IPS-18c (cell line): ENCODE data around the gene ABCC6.
"Not testable (repeated sequence)": the region's sequence is repeated elsewhere in the genome, so short reads cannot be mapped to it uniquely, and the experiment has no call there.

Experiments used
- H3K4me3 ChIP-seq: 2 replicates; pipeline ENCODE4 v1.7.0; 2013; ENCODE audit warnings: low read depth, mild to moderate bottlenecking, low read length, moderate library complexity; ENCODE audit not compliant: insufficient read depth
- H3K9me3 ChIP-seq: one replicate; pipeline ENCODE4 v1.6.1; 2013; ENCODE audit warnings: mild to moderate bottlenecking, low read length, moderate library complexity; ENCODE audit not compliant: control insufficient read depth, insufficient read depth

Gene ABCC6

DNA sequence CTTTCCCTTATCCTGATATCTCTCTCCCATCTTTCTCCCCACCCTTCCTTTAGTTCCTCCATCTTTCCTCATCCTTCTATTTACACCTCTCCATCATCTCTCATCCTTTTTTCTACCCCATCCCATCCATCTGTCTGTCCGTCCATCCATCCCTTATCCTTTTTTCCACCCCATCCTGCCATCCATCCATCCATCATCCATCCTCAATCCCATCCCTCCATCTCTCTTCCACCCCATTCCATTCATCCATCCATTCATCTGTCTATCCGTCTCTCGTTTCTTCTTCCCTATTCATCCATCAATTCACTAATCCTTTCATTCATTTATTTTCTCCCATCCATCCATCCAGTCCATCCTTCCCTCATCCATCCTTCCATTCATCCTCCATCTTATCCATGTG, 68.1 kb downstream of the ABCC6 start:
- H3K9me3 ChIP-seq = no peaks in the 10 kb centered on the region
- H3K4me3 ChIP-seq = no peak overlapping the region

DNA sequence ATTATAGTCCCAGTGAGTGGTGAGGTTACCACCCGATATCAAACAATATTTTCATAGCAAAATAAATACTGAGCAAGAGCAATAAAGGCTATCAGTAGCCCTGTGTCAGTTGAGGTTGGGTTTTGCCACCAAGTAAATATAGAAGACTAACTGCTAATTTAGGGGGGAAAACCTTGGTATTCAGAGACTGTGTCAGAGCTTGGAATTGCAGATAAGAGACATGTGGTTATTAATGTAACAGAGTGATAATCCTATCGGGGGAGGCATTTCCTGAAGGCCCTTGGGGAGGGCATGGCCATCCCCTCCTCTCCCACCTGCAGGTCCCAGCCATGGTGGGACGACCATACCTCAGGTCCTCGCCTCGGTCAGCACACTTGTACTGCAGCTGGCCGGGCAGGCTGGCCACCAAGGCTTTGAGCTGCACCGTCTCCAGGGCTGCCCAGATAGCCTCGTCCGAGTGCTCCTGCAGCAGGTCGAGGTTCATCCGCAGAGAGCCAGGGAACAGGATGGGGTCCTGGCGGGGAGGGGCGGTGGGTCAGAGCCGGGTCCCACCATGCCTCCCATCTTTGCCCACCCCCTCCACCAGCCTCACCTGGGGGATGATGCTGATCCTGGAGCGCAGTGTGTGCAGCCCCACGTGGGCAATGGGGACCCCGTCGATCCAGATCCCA, 68.9 kb downstream of the ABCC6 start:
- H3K9me3 ChIP-seq = no peaks in the 10 kb centered on the region

DNA sequence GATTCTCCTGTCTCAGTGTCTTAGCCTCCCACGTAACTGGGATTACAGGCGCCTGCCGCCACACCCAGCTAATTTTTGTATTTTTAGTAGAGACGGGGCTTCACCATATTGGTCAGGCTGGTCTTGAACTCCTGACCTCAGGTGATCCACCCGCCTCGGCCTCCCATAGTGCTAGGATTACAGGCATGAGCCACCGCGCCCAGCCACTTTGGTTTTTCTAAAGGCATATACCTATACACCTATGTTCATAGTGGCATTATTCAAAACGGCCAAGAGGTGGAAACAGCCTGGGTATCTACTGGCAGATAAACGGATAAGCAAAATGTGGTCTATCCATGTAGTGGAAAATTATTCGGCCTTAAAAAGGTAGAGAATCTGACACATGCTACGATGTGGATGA, 70.3 kb downstream of the ABCC6 start:
- not testable (repeated sequence) for H3K9me3 ChIP-seq, H3K4me3 ChIP-seq

More for the DNA sequence above, 68.9 kb downstream of the ABCC6 start:
- no peak overlapping the region for H3K4me3 ChIP-seq

DNA sequence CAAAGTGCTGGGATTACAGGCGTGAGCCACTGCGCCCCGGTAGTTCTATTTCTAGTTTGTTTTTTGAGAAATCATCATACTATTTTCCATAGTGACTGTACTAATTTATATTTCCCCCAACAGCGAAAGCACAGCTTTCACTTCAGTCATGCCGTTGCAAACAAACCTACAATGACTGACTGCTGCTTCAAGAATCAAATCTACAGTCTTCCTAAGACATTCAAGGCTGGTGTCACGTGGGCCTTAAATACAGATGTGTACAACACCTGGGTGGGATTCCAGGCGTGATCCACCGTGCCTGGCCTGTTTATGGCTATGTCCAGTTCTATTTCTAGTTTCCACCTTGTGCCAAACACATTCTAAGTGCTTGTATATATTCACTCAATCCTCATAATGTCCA, 72.0 kb downstream of the ABCC6 start:
- H3K9me3 ChIP-seq = no peaks in the 10 kb centered on the region
- no peak overlapping the region for H3K4me3 ChIP-seq

DNA sequence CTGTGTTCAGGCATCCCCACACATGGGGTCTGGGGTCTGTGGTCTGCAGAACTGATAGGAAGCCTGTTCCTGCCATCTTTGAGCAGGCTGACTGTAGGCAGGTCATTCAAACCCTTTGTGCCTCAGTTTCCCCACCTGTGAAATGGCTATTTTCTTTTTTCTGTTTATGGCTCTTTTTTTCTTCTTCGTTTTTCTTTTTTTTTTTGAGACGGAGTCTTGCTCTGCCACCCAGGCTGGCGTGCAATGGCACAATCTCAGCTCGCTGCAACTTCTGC, 72.5 kb downstream of the ABCC6 start:
- H3K4me3 ChIP-seq = no peak overlapping the region
- no peaks in the 10 kb centered on the region for H3K9me3 ChIP-seq

DNA sequence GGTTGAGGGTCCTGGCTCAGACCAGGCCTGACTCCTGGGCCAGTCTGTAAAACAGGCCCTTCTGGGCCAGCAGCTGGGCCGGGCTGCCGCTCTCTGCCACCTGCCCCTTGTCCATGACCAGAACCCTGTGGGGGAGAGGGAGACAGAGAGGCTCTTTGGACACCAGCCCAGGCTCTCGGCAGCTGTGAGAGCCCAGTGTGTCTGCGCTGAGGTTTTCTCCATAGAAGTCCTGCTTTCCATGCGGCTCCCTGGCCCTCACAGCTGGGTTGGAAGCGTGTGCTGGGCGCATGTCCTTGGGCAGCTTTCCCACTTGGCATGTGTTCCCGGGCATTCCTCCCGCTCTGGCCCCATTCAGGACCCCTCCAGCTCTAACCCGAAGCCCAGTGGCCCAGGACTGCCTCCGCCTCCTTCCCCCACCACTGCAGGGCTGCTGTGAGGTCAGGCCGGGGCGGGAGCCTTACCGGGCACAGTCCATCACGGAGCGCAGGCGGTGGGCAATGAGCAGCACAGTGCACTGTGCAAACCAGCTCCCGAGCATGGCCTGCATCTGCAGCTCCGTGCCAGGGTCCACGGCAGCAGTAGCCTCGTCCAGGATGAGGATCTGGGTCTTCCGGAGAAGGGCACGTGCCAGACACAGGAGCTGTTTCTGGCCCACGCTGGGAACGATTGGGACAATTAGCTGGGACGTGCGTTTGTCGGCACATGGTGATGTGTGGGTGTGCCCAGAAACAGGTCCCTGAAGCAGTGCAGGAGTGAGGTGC, 73.0 kb downstream of the ABCC6 start:
- Histone ChIP-seq H3K9me3 (no peaks in the 10 kb centered on the region), H3K4me3 (no peak overlapping the region)

DNA sequence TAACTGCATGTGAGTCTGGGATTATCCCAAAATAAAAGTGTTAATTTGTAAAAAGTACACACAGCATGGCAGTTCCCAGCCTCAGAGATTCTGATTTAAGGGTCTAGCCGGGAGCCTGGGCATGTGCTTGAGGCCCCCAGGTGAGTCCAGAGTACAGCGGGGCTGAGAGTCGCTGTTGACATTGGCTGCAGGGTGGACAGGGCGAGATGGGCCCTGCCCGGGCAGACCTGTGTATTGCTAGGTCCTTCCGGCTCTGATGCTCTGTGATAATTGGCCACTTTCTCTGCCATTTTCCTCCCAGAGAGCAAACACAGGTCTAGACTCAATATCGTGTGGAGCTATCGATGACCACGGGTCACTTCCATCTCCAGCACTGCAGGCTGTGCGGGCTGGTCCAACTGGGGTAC, 73.6 kb downstream of the ABCC6 start:
- no peak overlapping the region for H3K4me3 ChIP-seq
- H3K9me3 ChIP-seq = no peaks in the 10 kb centered on the region

DNA sequence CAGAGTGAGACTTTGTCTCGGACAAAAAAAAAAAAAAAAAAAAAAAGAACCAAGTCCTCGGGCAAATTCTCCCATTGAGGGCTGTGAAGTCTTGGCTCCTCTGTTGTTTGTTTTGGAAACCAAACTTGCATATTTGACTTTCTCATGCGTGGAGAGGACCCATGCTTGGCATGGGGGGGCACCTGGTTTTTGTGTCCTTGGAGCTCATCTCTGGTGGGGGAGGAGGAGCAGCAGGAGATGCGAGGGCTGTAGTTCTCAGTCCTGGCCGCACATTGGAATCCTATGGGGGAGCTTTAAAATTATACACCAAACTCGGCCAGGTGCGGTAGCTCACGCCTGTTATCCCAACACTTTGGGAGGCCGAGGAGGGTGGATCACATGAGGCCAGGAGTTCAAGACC, 74.5 kb downstream of the ABCC6 start:
- H3K9me3 ChIP-seq = no peaks in the 10 kb centered on the region
- no peak overlapping the region for H3K4me3 ChIP-seq

DNA sequence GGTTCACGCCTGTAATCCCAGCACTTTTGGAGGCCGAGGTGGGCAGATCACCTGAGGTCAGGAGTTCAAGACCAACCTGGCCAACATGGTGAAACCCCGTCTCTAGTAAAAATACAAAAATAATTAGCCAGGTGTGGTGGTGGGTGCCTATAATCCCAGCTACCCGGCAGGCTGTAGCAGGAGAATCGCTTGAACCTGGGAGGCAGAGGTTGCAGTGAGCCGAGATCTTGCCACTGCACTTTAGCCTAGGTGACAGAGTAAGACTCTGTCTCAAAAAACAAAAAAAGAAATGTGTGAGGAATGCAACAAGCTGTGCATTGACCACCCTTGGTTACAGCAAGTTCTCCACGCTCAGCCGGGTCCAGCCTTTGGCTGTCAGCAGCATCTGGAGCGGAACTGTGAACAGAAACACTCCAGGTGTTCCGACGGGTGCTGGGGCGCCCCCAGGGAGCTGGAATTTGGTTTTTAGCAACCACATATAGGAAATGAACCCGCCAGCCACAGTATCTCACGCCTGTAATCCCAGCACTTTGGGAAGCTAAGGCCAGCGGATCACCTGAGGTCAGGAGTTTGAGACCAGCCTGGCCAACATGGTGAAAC, 75.2 kb downstream of the ABCC6 start:
- H3K9me3 ChIP-seq, H3K4me3 ChIP-seq: not testable (repeated sequence)

DNA sequence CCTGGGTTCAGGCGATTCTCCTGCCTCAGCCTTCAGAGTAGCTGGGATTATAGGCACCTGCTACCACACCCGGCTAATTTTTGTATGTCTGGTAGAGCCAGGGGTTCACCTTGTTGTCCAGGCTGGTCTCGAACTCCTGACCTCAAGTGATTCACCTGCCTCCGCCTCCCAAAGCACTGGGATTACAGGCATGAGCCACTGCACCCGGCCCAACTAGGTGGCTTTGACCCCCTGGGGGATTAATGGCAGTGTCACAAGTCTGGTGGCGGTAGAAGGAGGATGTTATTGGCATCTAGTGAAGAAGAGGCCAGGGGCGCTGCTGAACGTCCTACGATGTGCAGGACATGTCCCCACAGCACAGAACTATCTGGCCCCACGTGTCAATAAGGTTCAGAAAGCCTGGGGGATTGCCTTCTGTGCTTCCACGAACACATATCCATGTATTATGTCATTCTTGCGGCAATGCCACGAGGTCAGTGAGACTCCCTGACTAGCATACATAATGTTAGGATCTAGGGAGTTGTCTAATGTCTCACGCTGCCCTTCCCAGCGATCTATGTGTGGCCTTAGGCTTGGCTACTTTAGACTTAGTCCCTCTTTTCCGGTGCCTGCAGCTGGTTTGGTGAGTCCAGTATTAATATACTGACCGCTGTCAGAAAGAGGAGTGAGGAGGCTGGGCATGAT, 75.8 kb downstream of the ABCC6 start:
- no peak overlapping the region for H3K4me3 ChIP-seq

DNA sequence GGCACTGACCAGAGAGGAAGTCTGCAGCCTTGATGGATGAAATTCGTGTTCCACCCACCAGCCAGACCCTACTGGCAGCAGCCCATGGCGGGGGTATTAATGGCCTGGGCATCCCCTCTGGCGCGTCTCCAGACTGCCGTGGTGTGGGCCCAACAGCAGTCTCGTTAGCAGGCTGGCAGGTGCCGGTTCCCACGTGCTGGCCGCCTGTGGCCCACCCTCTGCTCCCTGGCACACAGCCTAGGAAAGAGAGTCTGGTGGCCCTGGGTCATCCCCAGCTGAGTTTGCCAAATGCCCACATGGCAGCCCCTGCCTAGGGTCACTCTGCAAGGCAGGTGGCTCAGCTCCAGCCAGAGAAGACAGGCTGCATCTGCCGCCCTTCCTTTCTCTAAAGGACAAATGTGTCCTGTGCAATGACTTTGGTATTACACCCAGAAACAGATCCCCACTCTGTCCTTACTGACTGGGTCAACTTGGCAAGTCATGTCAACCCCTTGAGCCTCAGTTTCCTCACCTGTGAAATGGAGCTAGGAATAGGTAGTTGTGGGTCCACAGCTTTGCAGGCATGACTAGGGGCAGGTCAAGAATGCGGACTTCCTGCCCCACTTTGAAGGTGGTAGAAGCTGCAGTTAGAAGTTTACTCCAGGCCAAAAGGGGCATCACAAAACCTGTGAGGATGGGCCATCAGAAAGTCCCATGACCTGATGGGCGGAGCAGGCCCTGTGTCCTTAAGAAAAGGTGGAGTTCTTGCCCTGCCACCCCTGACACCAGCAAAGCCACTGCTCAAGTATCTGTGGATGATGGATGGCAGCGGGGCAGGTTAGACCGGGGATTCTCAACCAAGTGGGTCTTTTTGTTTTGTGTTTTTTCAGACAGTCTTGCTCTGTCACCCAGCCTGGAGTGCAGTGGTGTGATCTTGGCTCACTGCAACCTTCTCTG, 76.6 kb downstream of the ABCC6 start:
- Histone ChIP-seq H3K4me3 (no peak overlapping the region), H3K9me3 (no peaks in the 10 kb centered on the region)

More for the DNA sequence above, 75.8 kb downstream of the ABCC6 start:
- H3K9me3 ChIP-seq = no peaks in the 10 kb centered on the region

DNA sequence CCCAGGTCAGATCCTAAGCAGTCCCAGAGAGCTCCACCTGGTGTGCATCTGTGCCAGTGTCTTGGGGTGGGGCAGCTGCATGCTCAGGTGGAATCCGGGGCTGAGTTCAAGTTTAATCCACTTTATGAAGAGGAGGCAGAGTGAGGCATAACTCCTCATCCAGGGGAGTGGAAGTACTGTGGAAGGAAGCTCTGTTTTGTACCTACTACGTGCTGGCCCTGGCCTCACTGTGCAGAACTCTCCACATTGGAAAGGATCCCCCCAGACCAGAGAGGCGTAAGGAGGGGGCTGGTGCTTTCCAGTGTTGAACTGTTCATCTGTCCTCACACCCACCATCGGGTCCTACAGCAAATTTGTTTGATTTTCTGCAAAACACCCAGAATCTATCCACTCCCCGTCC, 78.0 kb downstream of the ABCC6 start:
- Histone ChIP-seq H3K9me3 (no peaks in the 10 kb centered on the region), H3K4me3 (no peak overlapping the region)

DNA sequence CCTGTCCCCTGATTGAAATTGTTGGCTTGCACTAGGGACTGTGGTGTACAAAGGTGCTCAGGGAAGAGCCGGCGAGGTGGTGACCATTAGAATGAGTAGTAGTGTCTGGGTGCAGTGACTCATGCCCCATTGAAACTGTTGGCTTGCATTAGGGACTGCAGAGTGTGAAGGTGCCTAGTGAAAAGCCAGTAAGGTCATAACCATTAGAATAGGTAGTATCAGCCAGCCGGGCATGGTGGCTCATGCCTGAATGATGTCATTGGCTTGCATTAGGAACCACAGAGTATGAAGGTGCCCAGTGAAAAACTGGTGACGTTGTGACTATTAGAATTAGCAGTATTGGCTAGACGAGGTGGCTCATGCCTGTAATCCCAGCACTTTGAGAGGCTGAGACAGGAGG, 78.9 kb downstream of the ABCC6 start:
- H3K4me3 ChIP-seq = no peak overlapping the region
- H3K9me3 ChIP-seq = no peaks in the 10 kb centered on the region

DNA sequence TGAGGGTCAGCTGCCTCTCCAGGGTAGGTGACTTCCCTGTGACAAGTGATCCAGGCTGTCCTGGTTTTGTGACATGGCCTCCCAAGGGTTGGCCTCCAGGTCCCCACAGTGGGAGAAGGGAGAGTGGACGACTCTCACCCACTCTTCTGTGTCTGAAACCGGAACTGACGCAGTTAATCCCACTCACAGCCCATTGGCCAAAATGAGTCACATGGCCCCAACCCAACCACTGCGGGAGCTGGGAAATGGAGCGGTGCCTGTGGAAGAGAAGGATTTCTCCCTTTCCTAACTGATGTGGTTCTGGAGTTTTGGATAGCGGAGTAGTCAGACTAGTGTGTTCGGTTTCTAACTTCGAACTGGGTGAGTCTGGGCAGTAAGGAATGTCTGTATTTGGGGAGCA, 79.4 kb downstream of the ABCC6 start:
- Histone ChIP-seq H3K4me3 (no peak overlapping the region), H3K9me3 (no peaks in the 10 kb centered on the region)

DNA sequence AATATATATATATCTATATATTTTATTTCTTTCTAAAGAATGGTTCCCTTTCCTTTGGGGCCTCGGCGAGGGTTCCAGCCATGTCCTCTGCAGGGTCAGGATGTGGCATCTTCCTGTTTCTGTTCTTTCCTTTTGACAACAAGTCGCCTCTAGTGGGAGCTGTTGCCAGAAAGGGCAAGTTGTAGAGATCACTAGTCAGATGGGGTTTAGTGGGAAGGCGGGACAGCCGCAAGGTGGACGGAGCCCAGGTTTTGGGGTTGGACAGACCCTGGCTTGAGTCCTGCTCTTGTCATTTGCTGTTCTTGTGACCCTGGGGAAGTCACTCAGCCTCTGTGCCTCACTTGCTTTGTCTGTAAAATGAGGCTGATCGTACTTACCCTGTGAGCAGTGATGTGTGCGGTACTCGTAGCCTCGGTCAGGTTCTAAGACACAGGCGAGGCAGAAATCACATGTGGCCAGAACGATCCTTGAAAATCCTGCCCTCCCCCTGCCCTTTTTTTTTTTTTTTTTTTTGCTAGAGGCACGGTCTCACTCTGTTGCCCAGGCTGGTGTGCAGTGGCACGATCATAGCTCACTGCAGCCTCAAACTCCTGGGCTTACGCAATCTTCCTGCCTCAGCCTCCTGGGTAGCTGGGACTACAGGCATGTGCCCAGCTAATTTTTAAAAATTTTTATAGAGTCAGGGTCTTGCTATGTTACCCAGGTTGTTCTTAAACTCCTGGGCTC, 80.1 kb downstream of the ABCC6 start:
- H3K4me3 ChIP-seq = no peak overlapping the region

DNA sequence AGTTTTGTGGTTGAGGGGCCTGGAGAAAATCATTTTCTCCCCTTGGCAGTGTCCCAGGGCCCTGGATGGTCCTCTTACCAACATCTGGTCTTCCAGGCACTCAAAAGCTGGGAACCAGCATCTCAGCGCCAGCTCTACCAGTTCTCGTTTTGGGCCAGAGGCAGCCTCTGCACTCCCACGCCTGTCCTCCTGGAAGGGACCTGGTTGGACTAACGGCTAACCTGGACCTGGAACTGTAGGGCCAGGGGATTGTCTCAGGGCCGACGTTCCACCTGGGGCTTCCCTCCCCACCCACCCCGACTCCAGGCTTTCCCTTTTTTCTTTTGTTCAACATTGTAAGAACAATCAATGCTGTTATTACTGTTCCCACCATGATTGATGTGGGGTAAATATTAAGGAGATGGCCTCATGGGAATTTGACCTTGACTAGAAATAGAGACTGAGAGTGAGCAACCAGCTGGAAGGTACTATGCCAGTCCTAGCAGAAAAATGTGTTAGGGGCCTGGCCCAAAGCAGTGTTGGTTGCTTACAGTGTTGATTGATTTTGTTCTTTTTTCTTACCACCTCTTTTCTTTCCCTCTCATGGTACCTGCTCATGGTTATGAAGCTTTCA, 81.4 kb downstream of the ABCC6 start:
- Histone ChIP-seq H3K4me3 (no peak overlapping the region), H3K9me3 (no peaks in the 10 kb centered on the region)

More for the DNA sequence above, 80.1 kb downstream of the ABCC6 start:
- H3K9me3 ChIP-seq = no peaks in the 10 kb centered on the region
